CD4-positive, alpha-beta T cell treated with Interleukin-15 for 4 hours (primary cell): Measurements from ENCODE around the gene CCDC127.

Source experiments
- DNase-seq: peaks from one replicate; pipeline ENCODE4 v3.0.0-alpha.2; 2020; ENCODE audit warnings: low spot score

CCDC127 gene

DNA sequence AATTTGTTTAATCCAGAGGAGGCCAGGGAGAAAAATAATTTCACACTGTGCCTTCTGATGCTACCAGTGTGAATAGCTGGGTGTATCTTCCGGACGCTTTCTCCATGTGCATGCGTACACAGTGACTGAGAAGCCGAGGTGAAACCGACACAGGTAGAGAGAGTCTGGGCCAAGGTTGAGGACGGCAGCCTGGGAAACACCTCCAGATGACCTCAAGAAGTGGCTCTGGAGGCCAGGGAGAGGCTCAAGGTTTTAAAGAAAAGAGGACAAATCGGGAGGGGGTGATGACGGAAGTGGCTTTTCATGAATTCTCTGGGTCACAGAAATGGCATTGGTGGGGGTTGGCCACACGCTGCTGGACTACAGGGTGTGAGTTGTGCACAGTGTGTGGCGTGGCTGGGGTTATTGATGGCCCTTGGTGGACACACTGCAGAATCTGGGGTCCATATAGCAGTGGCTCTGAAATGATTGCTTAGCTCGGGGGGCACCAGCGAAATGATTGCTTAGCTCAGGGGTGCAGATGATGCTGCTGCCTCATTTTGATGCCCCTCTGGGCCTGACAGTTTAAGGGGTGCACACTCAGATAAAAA lies 60.7 kb downstream of the CCDC127 start:
- no peak for DNase-seq

DNA sequence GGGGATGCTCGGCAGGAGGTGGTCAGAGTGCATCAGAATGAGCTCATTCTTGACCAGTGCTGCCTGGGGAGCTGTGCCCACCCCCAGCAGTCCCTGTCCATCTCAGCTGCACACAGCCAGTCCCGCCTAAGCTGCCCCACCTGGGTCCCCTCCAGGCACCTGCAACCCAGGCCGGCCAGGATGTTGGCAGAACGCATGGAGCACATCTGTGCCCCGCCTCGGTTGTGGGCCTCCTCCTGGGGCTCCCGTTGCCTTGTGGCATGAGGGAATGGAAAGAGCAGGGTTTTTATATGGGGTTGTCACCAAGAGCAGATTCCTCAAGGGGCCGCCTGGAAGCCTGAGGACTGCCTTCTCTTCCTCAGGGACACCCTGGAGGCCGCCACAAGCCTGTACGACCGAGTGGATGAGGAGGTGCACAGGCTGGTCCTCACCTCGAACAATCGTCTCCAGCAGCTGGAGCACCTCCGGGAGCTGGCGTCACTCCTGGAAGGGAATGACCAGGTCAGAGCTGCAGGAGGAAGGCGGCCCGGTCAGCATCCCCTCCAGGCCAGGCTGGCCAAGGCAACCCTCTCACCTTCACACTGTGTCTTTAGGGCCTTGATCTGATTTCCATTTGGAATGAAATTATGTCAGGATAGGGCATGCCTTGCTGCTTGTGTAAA lies 61.4 kb downstream of the CCDC127 start:
- no peak for DNase-seq

DNA sequence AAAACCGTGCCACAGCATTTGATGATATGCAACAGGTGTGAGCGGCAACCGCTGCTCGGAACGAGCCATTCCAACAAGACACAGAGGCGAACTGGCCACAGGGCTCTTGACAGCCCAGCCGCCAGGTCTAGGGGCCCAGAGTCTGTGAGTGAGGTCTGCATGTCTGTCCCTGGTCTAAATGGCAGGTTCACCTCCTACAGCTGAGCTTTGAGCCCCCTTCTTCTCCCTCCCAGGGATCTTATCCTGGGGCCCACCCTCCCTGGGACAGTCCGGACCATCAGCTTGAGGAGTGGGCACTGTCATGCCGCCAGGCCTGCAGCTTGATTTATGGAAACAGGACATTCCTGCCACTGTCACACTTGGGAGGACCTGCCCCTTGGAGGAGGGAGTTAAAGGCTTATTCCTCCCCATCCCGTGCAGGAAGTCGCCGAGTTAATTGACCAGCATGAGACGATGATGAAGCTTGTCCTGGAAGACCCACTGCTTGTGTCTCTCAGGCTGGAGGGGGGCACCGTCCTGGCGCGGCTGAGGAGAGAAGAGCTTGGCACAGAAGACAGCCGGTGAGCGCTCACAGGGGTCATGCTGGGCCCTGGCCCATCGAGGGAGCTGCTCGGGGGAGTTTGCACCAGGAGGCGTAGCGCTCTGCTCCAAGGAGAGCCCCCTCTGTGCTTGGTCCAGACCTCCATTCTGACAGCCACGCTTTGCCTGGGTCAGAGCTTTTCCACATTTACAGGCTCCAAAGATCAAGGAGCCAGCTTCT lies 62.1 kb downstream of the CCDC127 start:
- DNase-seq, result no peak

DNA sequence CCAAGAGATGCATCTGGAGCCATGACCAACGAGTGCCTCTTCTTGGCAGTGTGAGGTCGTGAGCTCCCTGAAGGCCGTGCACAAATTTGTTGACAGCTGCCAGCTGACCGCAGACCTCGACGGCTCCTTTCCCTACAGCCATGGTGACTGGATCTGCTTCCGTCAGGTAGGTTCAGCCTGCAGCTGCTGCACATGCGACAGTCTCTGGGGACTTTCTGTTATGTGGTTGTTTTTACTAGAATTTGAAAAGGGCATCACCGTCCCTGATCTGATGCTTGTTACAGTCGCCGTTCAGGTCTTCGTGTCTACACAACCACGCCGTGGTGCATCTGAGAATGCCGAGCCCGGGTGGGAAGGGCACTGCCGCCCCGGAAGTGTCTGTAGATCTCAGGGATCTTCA lies 63.1 kb downstream of the CCDC127 start:
- no peak for DNase-seq

- no peak for DNase-seq
Measured at GRCh38 chr5:154236-154635, 63.7 kb downstream of the CCDC127 start.

GRCh38 chr5:153256-153655 lies 64.7 kb downstream of the CCDC127 start:
- no peak for DNase-seq

- DNase-seq, result no peak
Measured at GRCh38 chr5:152077-152476, 65.9 kb downstream of the CCDC127 start.

GRCh38 chr5:150746-151145 lies 67.2 kb downstream of the CCDC127 start:
- DNase-seq, result no peak

- no peak for DNase-seq
Measured at GRCh38 chr5:149745-150485, 68.0 kb downstream of the CCDC127 start.

GRCh38 chr5:147751-148150 lies 70.2 kb downstream of the CCDC127 start:
- DNase-seq, result no peak
